Activated naive CD4-positive, alpha-beta T cell treated with anti-CD3 and anti-CD28 coated beads, Interleukin-2, amount 50 U/mL, for 16 hours (primary cell): ENCODE data around the gene ITGA2B.
"Not testable (repeated sequence)": the region's sequence is repeated elsewhere in the genome, so short reads cannot be mapped to it uniquely, and the experiment has no call there.

Experiments used
- DNase-seq: peaks from one replicate; pipeline ENCODE4 v3.0.0-alpha.2; 2020

ITGA2B gene

DNA sequence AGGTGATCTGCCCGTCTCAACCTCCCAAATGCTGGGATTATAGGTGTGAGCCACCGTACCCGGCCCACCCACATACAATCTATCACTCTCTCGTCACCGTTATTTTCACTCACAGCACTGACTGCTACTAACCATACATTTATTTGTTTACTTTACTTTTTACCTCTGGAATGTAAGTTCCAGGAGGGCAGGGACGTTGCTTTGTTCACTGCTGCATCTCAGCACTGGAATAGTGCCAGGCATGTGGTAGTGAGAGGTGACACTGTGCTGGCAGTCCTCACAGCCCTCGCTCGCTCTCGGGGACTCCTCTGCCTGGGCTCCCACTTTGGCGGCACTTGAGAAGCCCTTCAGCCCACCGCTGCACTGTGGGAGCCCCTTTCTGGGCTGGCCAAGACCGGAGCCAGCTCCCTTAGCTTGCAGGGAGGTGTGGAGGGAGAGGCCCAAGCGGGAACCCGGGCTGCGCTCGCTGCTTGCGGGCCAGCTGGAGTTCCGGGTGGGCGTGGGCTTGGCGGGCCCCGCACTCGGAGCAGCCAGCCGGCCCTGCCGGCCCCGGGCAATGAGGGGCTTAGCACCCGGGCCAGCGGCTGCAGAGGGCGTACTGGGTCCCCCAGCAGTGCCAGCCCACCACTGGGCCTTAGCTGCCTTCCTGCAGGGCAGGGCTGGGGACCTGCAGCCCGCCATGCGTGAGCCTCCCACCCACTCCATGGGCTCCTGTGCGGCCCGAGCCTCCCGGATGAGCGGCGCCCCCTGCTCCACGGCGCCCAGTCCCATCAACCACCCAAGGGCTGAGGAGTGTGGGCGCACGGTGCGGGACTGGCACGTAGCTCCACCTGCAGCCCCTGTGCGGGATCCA is 20.8 kb downstream of the ITGA2B start:
- not testable (repeated sequence) for DNase-seq

GRCh38 chr17:44367231-44367979 is 22.0 kb downstream of the ITGA2B start:
- no peak for DNase-seq

DNA sequence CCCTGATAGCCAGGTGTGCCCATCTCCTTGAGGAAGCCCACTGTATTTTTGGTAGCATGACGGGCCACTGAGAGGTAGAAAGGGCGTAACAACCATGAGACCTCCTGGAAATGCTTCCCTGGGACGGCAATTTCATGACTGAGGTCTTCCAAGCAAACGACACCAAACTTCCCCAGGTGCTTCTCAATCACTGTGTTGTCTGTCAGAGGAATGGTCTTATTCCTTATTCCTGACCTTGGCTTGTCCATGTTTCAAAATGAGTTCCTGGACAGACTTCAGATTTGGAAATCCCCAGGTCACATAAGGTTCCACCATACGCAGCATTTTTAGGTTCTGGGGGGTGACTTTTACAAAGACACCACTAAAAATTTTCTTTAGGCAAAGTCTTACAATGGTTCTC is 24.4 kb downstream of the ITGA2B start:
- not testable (repeated sequence) for DNase-seq

DNA sequence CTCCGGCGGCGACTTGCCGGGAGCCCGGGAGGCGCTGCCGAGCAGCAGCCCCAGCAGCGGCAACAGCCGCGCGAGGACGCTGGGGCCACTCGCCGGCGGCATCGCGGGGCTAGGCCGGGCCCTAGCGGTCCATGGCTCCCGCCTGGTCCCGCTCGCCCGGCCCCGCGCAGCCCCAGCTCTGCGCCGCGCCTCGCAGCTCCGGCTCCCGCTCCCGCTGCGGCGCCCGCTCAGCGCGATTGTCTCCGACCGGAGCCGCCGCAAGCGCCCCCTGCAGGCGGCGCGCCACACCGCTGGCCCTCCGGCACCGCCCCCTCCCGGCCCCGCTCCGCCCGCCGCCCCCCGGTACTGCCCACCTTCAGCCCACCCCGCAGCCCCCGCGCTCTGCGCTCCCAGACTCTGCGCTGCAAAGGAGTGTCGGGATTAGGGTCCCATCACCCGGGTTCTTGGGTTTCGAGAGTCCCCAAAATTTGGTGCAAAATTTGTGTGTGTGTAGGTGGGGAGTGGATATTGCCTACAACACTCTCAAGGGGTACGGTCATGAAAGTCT is 25.8 kb downstream of the ITGA2B start, which contains the start of gene FAM171A2:
FAM171A2 (minus strand) TSS at position 241 of the 547 bp plus-strand sequence; CDS start at position 102, 139 bp downstream.
- DNase-seq: peak; percentile 75

DNA sequence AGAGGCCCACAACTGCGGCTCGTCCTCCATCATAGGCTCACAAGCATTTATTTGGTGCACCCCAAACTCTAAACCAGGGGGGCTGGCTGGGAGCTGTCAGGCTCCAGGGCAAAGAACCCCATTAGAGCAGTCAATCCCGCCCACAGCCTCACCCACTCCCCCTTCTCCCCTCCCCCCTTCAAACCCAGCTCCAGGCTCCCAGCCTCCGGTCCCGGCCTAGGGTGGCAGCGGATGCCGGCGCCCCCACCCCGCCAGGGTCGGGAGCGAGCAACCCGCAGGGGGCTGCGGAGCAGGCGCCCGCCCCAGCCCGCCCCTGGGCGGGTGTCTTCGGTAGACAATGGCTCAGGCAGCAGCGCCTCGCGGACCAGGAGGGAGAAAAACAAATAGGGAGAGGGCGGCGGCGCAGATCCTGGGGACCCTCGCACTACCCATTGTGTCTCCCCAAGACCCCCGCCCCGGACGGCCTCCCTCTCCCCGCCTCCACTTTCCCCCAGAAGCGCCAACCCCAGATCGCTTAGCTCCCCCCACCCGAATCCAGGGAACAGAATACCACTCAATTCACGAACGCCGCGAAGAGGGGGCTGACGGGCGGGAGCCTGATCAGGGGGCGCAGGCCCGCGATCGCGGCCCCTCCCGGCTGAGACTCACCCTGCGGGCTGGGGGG is 26.4 kb downstream of the ITGA2B start:
- peak; percentile 31 for DNase-seq

GRCh38 chr17:44362459-44362948 is 26.9 kb downstream of the ITGA2B start:
- no peak for DNase-seq

GRCh38 chr17:44361292-44362260 is 27.9 kb downstream of the ITGA2B start:
- no peak for DNase-seq

GRCh38 chr17:44360826-44361225 is 28.6 kb downstream of the ITGA2B start:
- no peak for DNase-seq

DNA sequence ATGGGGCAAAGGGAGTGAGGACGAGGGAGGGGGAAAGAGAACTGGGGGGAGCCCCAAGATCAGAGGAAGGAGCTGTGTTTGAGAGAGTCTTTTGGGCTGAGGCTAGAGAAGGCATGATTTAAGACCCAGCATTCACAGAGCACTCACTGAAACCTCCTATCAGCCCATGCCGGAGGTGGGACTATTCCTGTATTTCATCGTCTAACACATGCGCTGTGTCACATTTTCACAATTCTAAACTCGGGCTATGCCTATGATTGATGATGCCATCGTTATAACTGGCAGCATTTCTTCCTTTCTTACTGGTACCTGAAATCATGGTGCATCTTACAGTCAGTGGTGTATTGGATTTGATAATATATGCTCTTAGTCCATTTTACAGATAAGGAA is 29.3 kb downstream of the ITGA2B start:
- no peak for DNase-seq

DNA sequence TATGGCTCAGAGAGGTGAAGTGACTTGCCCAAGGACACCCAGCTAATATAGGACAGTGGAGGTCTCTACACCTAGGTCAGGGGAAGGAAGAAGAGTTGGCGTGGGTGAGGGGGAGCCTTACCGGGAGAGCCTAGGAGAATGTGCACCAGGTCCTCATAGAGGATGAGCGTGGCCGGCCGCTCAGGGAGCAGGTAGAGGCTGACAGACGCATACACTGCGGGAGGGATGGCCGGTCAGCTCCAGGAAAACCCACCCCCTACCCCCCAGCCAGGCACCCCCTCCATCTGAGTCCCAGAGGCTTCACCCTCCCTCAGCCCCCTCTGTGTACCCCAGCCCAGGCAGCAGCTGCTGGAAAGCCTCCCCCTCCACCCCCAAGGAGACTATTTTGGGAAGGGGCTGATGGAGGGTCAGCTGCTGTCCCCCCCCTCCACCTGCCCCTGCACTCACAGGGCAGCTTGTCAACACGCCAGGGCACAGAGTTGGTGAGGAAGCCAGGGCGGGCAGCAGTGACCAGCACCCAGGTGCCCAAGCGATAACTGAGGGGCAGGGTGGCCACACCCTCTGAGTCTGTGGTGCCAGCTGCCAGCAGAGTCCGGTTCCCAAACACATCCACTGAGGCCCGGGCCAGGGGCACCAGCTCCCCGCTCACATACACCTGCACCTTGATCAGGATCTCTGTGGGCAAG is 29.8 kb downstream of the ITGA2B start:
- DNase-seq: no peak

GRCh38 chr17:44359006-44359405 is 30.4 kb downstream of the ITGA2B start:
- DNase-seq: no peak

DNA sequence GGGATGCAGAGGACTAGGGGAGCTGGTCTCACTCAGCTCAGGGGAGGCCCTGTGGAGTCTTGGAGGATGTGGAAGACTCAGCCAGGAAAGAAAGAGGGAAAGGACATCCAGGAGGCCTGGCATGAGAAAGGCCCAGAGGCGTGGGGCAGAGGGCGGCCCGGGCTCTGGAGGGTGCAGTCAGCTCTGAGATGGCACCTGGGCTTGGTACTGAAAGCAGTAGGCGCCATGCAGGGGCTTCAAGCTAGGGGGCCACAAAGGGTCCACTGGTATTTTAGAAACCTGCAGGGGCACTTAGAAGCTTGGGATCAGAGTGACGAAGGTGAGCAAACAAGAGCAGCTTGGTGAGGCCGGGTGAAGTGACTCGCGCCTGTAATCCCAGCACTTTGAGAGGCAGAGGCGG is 31.4 kb downstream of the ITGA2B start:
- no peak for DNase-seq

DNA sequence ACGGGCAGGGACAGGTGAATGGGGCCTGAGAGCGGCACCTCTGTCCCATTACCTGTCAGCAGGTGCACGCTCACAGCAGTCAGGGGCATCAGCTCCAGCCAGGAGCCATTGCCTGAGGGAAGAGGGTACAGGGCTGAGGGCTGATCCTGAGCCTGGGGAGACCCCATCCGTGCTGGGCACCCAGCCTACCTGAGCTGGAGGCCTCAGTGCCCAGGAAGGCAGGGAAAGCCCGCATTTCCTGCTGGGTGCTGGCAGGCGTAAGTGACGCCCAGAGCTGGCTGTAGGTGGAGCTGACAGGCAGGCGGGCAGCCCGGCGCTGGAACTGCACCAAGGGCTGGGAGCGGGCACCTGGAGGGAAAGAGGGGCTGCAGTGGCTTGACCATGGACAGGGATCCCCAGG is 33.2 kb downstream of the ITGA2B start:
- DNase-seq: no peak

- DNase-seq: no peak
Measured at GRCh38 chr17:44355642-44356099, 33.8 kb downstream of the ITGA2B start.

GRCh38 chr17:44354582-44355561 is 34.6 kb downstream of the ITGA2B start:
- peak; percentile 70 for DNase-seq

DNA sequence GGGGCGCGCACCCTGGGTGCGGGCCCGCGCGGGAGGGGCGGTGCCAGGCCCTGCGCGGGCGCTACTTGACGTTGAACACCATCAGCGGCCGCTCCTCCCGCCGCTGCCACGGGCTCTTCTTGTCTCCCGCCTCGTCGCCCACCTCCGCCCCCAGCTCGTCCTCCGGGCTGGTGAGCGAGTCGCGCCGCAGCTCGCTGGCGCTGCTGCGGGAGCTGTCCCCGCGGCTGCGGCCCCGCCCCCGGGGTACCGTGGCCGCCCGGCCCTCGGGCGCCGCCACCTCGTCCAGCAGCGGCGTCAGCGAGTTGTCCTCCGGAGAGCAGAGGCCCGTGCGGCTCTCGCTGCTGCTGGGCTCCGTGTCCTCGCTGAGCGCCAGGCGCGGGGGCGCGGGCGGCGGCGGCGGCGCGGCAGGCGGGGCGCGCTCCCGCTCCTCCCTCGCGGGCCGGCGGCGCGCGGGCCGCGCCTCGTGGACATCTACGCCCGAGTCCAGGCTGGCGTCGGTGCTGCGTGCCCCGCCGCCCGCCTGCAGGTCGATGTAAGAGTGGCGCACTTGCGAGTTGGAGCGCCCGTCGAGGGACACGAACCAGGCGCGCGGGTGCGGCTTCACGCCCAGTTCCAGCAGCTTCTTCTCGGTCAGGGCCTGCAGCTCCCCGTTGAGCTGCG is 35.6 kb downstream of the ITGA2B start:
- DNase-seq: peak; percentile 29

- no peak for DNase-seq
Measured at GRCh38 chr17:44352828-44353671, 36.4 kb downstream of the ITGA2B start.
